ENCODE data around the gene ELOVL1.

DNA sequence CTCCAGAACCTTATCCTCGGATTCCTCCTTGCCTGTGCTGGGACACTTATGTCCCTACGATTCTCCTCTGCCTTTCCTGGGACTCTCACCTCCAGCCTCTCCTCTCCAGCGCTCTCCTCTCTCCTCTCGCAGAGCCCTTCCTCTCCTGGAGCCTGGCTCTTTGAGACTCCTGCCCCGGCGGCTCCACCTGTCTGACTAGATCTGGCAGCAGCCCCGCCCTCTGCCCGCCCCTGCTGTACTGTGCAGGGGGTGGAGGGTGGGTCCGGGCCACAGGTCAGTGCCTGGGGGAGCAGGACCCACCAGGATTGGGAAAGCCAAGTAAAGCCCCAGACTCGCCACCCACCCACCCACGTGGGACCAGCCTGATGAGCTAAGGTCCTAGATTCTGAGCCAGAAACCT, 1.6 kb downstream of the ELOVL1 start:
- TF ChIP-seq CTCF (IDR thresholded peaks at IDR 0.05) (no peak), POLR2A (IDR thresholded peaks at IDR 0.05) (peak in 3 of 4 donors; percentile 46 to 67 (median 59))

All from esophagus squamous epithelium (tissue), 4 donors.